Esophagus squamous epithelium (tissue), 5 donors: ENCODE data around the gene FGGY. TPM values are rescaled to one million over a fixed set of nuclear protein-coding genes. Genes with fewer than 3 reads are reported as not detected.

Experiments used
- DNase-seq: peaks from one replicate; lab custom pipeline; 2025; lab: John Stamatoyannopoulos, UW
- H3K27ac ChIP-seq, 4 donors: fragments of 200-600 bp; sonication (generic); one replicate each; pipeline ENCODE4 v1.5.1; 2016 to 2019; ENCODE audit warnings: mild to moderate bottlenecking in 1 of 4
- H3K27me3 ChIP-seq, 4 donors: fragments of 200-600 bp; sonication (generic); 1 replicate in 3 of 4; 2 replicates in 1 of 4; pipeline versions ENCODE4 v1.5.1 to v1.6.0; 2017 to 2021; ENCODE audit warnings: antibody characterized with exemption in 1 of 4
- H3K36me3 ChIP-seq, 3 donors: fragments of 200-600 bp; sonication (generic); one replicate each; pipeline ENCODE4 v1.5.1; 2016 to 2019
- H3K4me1 ChIP-seq, 3 donors: fragments of 200-600 bp; sonication (generic); one replicate each; pipeline ENCODE4 v1.5.1; 2017 to 2019
- H3K4me3 ChIP-seq, 4 donors: fragments of 200-600 bp; sonication (generic); 1 replicate in 3 of 4; 2 replicates in 1 of 4; pipeline ENCODE4 v1.5.1; 2016 to 2019; ENCODE audit warnings: mild to moderate bottlenecking in 2 of 4, moderate library complexity in 1 of 4
- H3K9me3 ChIP-seq, 3 donors: fragments of 200-600 bp; sonication (generic); one replicate each; pipeline ENCODE4 v1.5.1; 2016 to 2019
- CTCF ChIP-seq, 6 experiments: fragments of 450-650 bp in 4 of 6; fragments of 200-600 bp in 2 of 6; sonication (generic) in 2 of 6; IDR thresholded peaks; one replicate each; pipeline ENCODE4 v1.5.1; 2016 to 2019; ENCODE audit warnings: antibody characterized with exemption in 6 of 6, mild to moderate bottlenecking in 4 of 6, moderate library complexity in 4 of 6
- POLR2A ChIP-seq, 4 donors: fragments of 450-650 bp; IDR thresholded peaks; one replicate each; pipeline ENCODE4 v1.6.1; 2017; ENCODE audit warnings: antibody characterized with exemption in 4 of 4, mild to moderate bottlenecking in 4 of 4, moderate library complexity in 3 of 4
- WGBS, 2 donors: methylation state at CpG; one replicate each; pipeline ENCODE4 v1.1.5; 2018; 5-methylcytosine and 5-hydroxymethylcytosine counted together
- intact Hi-C: fragments of 100-400 bp; cut with DNase I; formaldehyde crosslinking; loops from one replicate; pipeline ENCODE4 v1.15.0; 2022
- total RNA-seq, 4 donors: library from RNA; depleted of rRNA; stranded (reverse); fragments of >200 nt; gene quantifications; one replicate each; pipeline ENCODE4 v1.1.0, GENCODE V29; 2016
- donor health status: DM: yes; HTN: yes; CAD: no.

The FGGY gene
- total RNA-seq, 4 donors from 2014 or later = 6.0 to 18.1 (median 9.3) TPM

- peaks cover 9 to 30% (median 13%) of the 10 kb centered on the region in 3 donors for H3K4me1 ChIP-seq
- no peak for DNase-seq
- H3K9me3 ChIP-seq = no peaks in the 10 kb centered on the region
- H3K4me3 ChIP-seq = no peak overlapping the region
- 55 to 74% methylated on average over 7 of the region's 7 CpGs for WGBS, 2 donors
- intact Hi-C loops = no loop called here
- no peak overlapping the region for H3K27ac ChIP-seq
- peaks cover 0 to 3% (median 0%) of the 10 kb centered on the region in 3 donors for H3K36me3 ChIP-seq
- TF ChIP-seq POLR2A (IDR thresholded peaks at IDR 0.05) (no peak), CTCF (IDR thresholded peaks at IDR 0.05) (no peak)
- H3K27me3 ChIP-seq = no peaks in the 10 kb centered on the region
These were observed 200.7 kb downstream of the FGGY start for GRCh38 chr1:59497616-59498015.

GRCh38 chr1:59498640-59499039 lies 201.7 kb downstream of the FGGY start:
- peaks cover 9 to 30% (median 13%) of the 10 kb centered on the region in 3 donors for H3K4me1 ChIP-seq
- WGBS, 2 donors = 33 to 44% methylated on average over 4 of the region's 4 CpGs
- DNase-seq = no peak
- H3K36me3 ChIP-seq = peaks cover 0 to 3% (median 0%) of the 10 kb centered on the region in 3 donors
- TF ChIP-seq CTCF (IDR thresholded peaks at IDR 0.05) (no peak), POLR2A (IDR thresholded peaks at IDR 0.05) (no peak)
- H3K27me3 ChIP-seq = no peaks in the 10 kb centered on the region
- no peak overlapping the region for H3K4me3 ChIP-seq
- H3K27ac ChIP-seq = no peak overlapping the region
- H3K9me3 ChIP-seq = no peaks in the 10 kb centered on the region
- intact Hi-C loops = no loop called here

- no peak for DNase-seq
- Histone ChIP-seq H3K4me1 (peaks cover 9 to 30% (median 13%) of the 10 kb centered on the region in 3 donors), H3K36me3 (peaks cover 0 to 3% (median 0%) of the 10 kb centered on the region in 3 donors), H3K4me3 (no peak overlapping the region), H3K9me3 (no peaks in the 10 kb centered on the region), H3K27ac (no peak overlapping the region), H3K27me3 (no peaks in the 10 kb centered on the region)
- intact Hi-C loops = no loop called here
- no peak for TF ChIP-seq CTCF (IDR thresholded peaks at IDR 0.05)
- TF ChIP-seq POLR2A (IDR thresholded peaks at IDR 0.05) = no peak
- 52 to 76% methylated on average over 3 to 5 of the region's 5 CpGs for WGBS, 2 donors
These were observed 202.5 kb downstream of the FGGY start for GRCh38 chr1:59499273-59499942.

- Histone ChIP-seq H3K9me3 (no peaks in the 10 kb centered on the region), H3K36me3 (peaks cover 0 to 3% (median 0%) of the 10 kb centered on the region in 3 donors), H3K27me3 (no peaks in the 10 kb centered on the region), H3K4me1 (peaks cover 9 to 33% (median 13%) of the 10 kb centered on the region in 3 donors), H3K4me3 (no peak overlapping the region), H3K27ac (no peak overlapping the region)
- TF ChIP-seq POLR2A (IDR thresholded peaks at IDR 0.05) (no peak), CTCF (IDR thresholded peaks at IDR 0.05) (no peak)
- intact Hi-C loops = no loop called here
- 43 to 54% methylated on average over 4 of the region's 4 CpGs for WGBS, 2 donors
- no peak for DNase-seq
These were observed 203.2 kb downstream of the FGGY start for GRCh38 chr1:59499943-59500569.
